GM13977 (cell line): ENCODE data around the gene OR2AT4.

Source experiments
- DNase-seq: peaks from one replicate; pipeline ENCODE4 v3.0.0; 2012; ENCODE audit warnings: low spot score
- CTCF ChIP-seq: IDR thresholded peaks from 2 replicates; pipeline ENCODE4 v1.5.1; 2012; ENCODE audit warnings: mild to moderate bottlenecking, control low read depth; ENCODE audit not compliant: insufficient read depth; ENCODE audit errors: extremely low read depth, missing control alignments
- in situ Hi-C: fragments of 300-500 bp; cut with MboI; formaldehyde crosslinking; loops from one replicate; pipeline ENCODE4 v1.12.0; 2022; ENCODE audit warnings: low sequenced_read_pairs, low pct_unique_long_range_greater_than_20kb, mixed read lengths, inconsistent platforms; ENCODE audit not compliant: unreplicated experiment

OR2AT4 gene

GRCh38 chr11:75041263-75041662 is 55.4 kb downstream of the OR2AT4 start:
- TF ChIP-seq CTCF, result no peak
- DNase-seq, result no peak
- in situ Hi-C loops, result no loop called here

GRCh38 chr11:75040167-75040770 is 56.4 kb downstream of the OR2AT4 start:
- no peak for TF ChIP-seq CTCF
- in situ Hi-C loops, result no loop called here
- no peak for DNase-seq

- in situ Hi-C loops, result no loop called here
- TF ChIP-seq CTCF, result no peak
- no peak for DNase-seq
These were observed 60.6 kb downstream of the OR2AT4 start for GRCh38 chr11:75035911-75036565.

- TF ChIP-seq CTCF, result no peak
- in situ Hi-C loops, result no loop called here
- no peak for DNase-seq
These were observed 61.4 kb downstream of the OR2AT4 start for GRCh38 chr11:75035256-75035655.

GRCh38 chr11:75033916-75034315 is 62.8 kb downstream of the OR2AT4 start:
- no peak for TF ChIP-seq CTCF
- in situ Hi-C loops, result no loop called here
- no peak for DNase-seq

GRCh38 chr11:75032550-75032935 is 64.1 kb downstream of the OR2AT4 start:
- no peak for TF ChIP-seq CTCF
- in situ Hi-C loops, result no loop called here
- DNase-seq, result no peak
